ENCODE measurements around the gene COL5A2.

The COL5A2 gene

GRCh38 chr2:189147361-189147760 is 32.2 kb downstream of the COL5A2 start:
- TF ChIP-seq CTCF (conservative IDR thresholded peaks at IDR 0.05): no peak
- TF ChIP-seq ZFX (IDR thresholded peaks at IDR 0.05): no peak
- no peak overlapping the region for H3K27ac ChIP-seq

GRCh38 chr2:189146553-189146952 is 33.0 kb downstream of the COL5A2 start:
- TF ChIP-seq CTCF (conservative IDR thresholded peaks at IDR 0.05): no peak
- TF ChIP-seq ZFX (IDR thresholded peaks at IDR 0.05): no peak
- no peak overlapping the region for H3K27ac ChIP-seq

GRCh38 chr2:189144700-189145211 is 34.8 kb downstream of the COL5A2 start:
- no peak for TF ChIP-seq CTCF (conservative IDR thresholded peaks at IDR 0.05)
- TF ChIP-seq ZFX (IDR thresholded peaks at IDR 0.05): no peak
- H3K27ac ChIP-seq: no peak overlapping the region

- TF ChIP-seq ZFX (IDR thresholded peaks at IDR 0.05): no peak
- no peak for TF ChIP-seq CTCF (conservative IDR thresholded peaks at IDR 0.05)
- H3K27ac ChIP-seq: no peak overlapping the region
Observed at GRCh38 chr2:189143925-189144324, 35.6 kb downstream of the COL5A2 start.

- no peak overlapping the region for H3K27ac ChIP-seq
- TF ChIP-seq CTCF (conservative IDR thresholded peaks at IDR 0.05): peak; percentile 85
- no peak for TF ChIP-seq ZFX (IDR thresholded peaks at IDR 0.05)
Observed at GRCh38 chr2:189142893-189143759, 36.4 kb downstream of the COL5A2 start.

GRCh38 chr2:189138800-189139199 is 40.8 kb downstream of the COL5A2 start:
- no peak overlapping the region for H3K27ac ChIP-seq
- no peak for TF ChIP-seq CTCF (conservative IDR thresholded peaks at IDR 0.05)
- no peak for TF ChIP-seq ZFX (IDR thresholded peaks at IDR 0.05)

GRCh38 chr2:189137519-189137918 is 42.0 kb downstream of the COL5A2 start:
- H3K27ac ChIP-seq: no peak overlapping the region
- no peak for TF ChIP-seq CTCF (conservative IDR thresholded peaks at IDR 0.05)
- TF ChIP-seq ZFX (IDR thresholded peaks at IDR 0.05): no peak
